Liver (tissue), 9 donors: Measurements from ENCODE around the gene ZSCAN30. TPM values are rescaled to one million over a fixed set of nuclear protein-coding genes. Genes with fewer than 3 reads are reported as not detected.

Experiments
- DNase-seq: peaks from one replicate; pipeline ENCODE4 v3.0.0-alpha.2; 2017; ENCODE audit warnings: low spot score
- H3K27ac ChIP-seq, 2 donors: one replicate each; pipeline ENCODE4 v1.7.0; 2013; ENCODE audit warnings: inconsistent platforms in 2 of 2, low read length in 2 of 2, control low read depth in 1 of 2, low read depth in 1 of 2, mild to moderate bottlenecking in 1 of 2
- H3K27me3 ChIP-seq, 4 donors: one replicate each; pipeline versions ENCODE4 v1.6.1 to v1.7.0; 2013; ENCODE audit warnings: low read length in 3 of 4, inconsistent platforms in 1 of 4, mild to moderate bottlenecking in 1 of 4, moderate library complexity in 1 of 4; ENCODE audit not compliant: control insufficient read depth in 4 of 4, insufficient read depth in 4 of 4
- H3K36me3 ChIP-seq, 4 donors: one replicate each; pipeline versions ENCODE4 v1.6.1 to v1.7.0; 2013; ENCODE audit warnings: low read length in 3 of 4, mild to moderate bottlenecking in 3 of 4, low read depth in 1 of 4, moderate library complexity in 1 of 4; ENCODE audit not compliant: control insufficient read depth in 4 of 4, insufficient read depth in 3 of 4
- H3K4me1 ChIP-seq, 4 donors: one replicate each; pipeline versions ENCODE4 v1.6.1 to v1.7.0; 2013; ENCODE audit warnings: low read length in 3 of 4, mild to moderate bottlenecking in 3 of 4, moderate library complexity in 1 of 4; ENCODE audit not compliant: control insufficient read depth in 4 of 4, insufficient read depth in 4 of 4
- H3K4me3 ChIP-seq, 3 donors: one replicate each; pipeline versions ENCODE4 v1.6.1 to v1.7.0; 2013; ENCODE audit warnings: low read length in 3 of 3, control low read depth in 1 of 3, low read depth in 1 of 3, mild to moderate bottlenecking in 1 of 3
- H3K9ac ChIP-seq, 2 donors: one replicate each; pipeline ENCODE4 v1.7.0; 2013; ENCODE audit warnings: low read length in 2 of 2, mild to moderate bottlenecking in 2 of 2, moderate library complexity in 2 of 2, control low read depth in 1 of 2, low read depth in 1 of 2
- H3K9me3 ChIP-seq, 4 donors: one replicate each; pipeline versions ENCODE4 v1.6.1 to v1.7.0; 2013; ENCODE audit warnings: low read length in 3 of 4; ENCODE audit not compliant: control insufficient read depth in 4 of 4
- CTCF ChIP-seq: fragments of 150-350 bp; IDR thresholded peaks from 2 replicates; pipeline ENCODE4 v1.5.1; 2017; ENCODE audit warnings: improper control_type of control experiment, low read depth, low read length; ENCODE audit not compliant: missing input control
- EGR1 ChIP-seq, 2 donors: IDR thresholded peaks; 2 replicates each; pipeline ENCODE4 v1.6.1; 2016 to 2018; ENCODE audit warnings: antibody characterized with exemption in 2 of 2, low read depth in 2 of 2
- FOXA1 ChIP-seq: IDR thresholded peaks from 2 replicates; pipeline ENCODE4 v1.6.1; 2016; ENCODE audit warnings: antibody characterized with exemption
- FOXA2 ChIP-seq: IDR thresholded peaks from 2 replicates; pipeline ENCODE4 v1.6.1; 2016; ENCODE audit warnings: antibody characterized with exemption
- GABPA ChIP-seq, 2 donors: IDR thresholded peaks in 1 of 2; conservative IDR thresholded peaks in 1 of 2; 2 replicates each; pipeline ENCODE4 v1.6.1; 2016; ENCODE audit warnings: antibody characterized with exemption in 2 of 2, mild to moderate bottlenecking in 1 of 2, moderate library complexity in 1 of 2
- HNF4A ChIP-seq, 2 donors: conservative IDR thresholded peaks; 2 replicates each; pipeline ENCODE4 v1.6.1; 2016; ENCODE audit warnings: antibody characterized with exemption in 2 of 2, mild to moderate bottlenecking in 2 of 2
- HNF4G ChIP-seq: IDR thresholded peaks from 2 replicates; pipeline ENCODE4 v1.6.1; 2016; ENCODE audit warnings: antibody characterized with exemption
- JUND ChIP-seq, 2 donors: IDR thresholded peaks; 2 replicates each; pipeline ENCODE4 v1.6.1; 2016; ENCODE audit warnings: antibody characterized with exemption in 2 of 2
- NR2F2 ChIP-seq: IDR thresholded peaks from 2 replicates; pipeline ENCODE4 v1.6.1; 2016; ENCODE audit warnings: antibody characterized with exemption
- RAD21 ChIP-seq, 2 donors: IDR thresholded peaks; 2 replicates each; pipeline ENCODE4 v1.6.1; 2016; ENCODE audit warnings: antibody characterized with exemption in 2 of 2, mild to moderate bottlenecking in 2 of 2
- RXRA ChIP-seq, 2 donors: IDR thresholded peaks; 2 replicates each; pipeline ENCODE4 v1.6.1; 2017 to 2018; ENCODE audit warnings: antibody characterized with exemption in 2 of 2, mild to moderate bottlenecking in 1 of 2
- SP1 ChIP-seq: IDR thresholded peaks from 2 replicates; pipeline ENCODE4 v1.6.1; 2018; ENCODE audit warnings: antibody characterized with exemption, mild to moderate bottlenecking
- TAF1 ChIP-seq: conservative IDR thresholded peaks from 2 replicates; pipeline ENCODE4 v1.6.1; 2016; ENCODE audit warnings: antibody characterized with exemption, mild to moderate bottlenecking
- YY1 ChIP-seq: IDR thresholded peaks from 2 replicates; pipeline ENCODE4 v1.6.1; 2016; ENCODE audit warnings: antibody characterized with exemption, mild to moderate bottlenecking
- ZBTB33 ChIP-seq: IDR thresholded peaks from 2 replicates; pipeline ENCODE4 v1.6.1; 2016; ENCODE audit warnings: antibody characterized with exemption
- WGBS: extraction: QIAGEN DNeasy Blood & Tissue Kit; methylation state at CpG from one replicate; pipeline ENCODE4 v1.1.7; 2013; 5-methylcytosine and 5-hydroxymethylcytosine counted together
- polyA plus RNA-seq, 2 donors: library from polyadenylated mRNA; stranded (reverse) in 1 of 2; unstranded in 1 of 2; fragments of 200-250 nt in 1 of 2; fragments of >200 nt in 1 of 2; fragmentation: Nextera tagmentation in 1 of 2; extraction: Ambion mirVana in 1 of 2; gene quantifications; one replicate each; pipeline versions ENCODE4 v1.2.1 to v1.2.3, GENCODE V29; 2013 to 2015
- total RNA-seq, 2 donors: library from RNA; depleted of rRNA; stranded (reverse); fragments of >200 nt; gene quantifications; one replicate each; pipeline ENCODE4 v1.2.3, GENCODE V29; 2014
- TF ChIP-seq, protein P1 (sequence below): IDR thresholded peaks from 2 replicates; pipeline ENCODE4 v1.6.1; 2016; ENCODE audit warnings: antibody characterized with exemption
- TF ChIP-seq, protein P2 (sequence below): IDR thresholded peaks from 2 replicates; pipeline ENCODE4 v1.6.1; 2016; ENCODE audit warnings: antibody characterized with exemption
- donor health status: healthy.
- donor health status: healthy.
- donor health status: healthy.
- donor health status: healthy.
- donor health status: healthy.

Gene ZSCAN30
- total and polyA plus RNA-seq, 4 donors, result 2.3 to 10.4 (median 5.6) TPM

DNA sequence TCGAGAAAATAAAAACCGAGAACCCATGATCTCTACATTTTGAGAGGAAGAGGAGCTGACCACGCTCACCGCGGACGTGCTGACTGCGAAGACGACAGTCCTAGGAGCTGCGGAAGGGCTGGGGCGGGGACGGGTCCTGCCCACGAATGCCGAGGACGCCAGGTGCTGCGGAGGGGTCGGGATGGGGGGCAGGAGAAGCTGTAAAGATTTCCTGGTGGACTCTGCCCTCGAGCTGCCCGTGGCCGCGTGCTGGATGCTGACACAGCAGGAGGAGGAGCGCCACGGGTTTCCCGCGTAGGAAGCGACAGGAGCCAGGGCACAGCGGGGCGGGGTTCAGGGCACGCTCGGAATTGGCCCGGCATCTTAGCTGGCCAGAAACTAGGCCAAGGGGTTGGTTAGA is 22.2 kb downstream of the ZSCAN30 start:
- H3K9me3 ChIP-seq, result peaks cover 0 to 20% (median 6%) of the 10 kb centered on the region in 4 donors
- peak; percentile 55 for DNase-seq
- H3K27me3 ChIP-seq, result no peaks in the 10 kb centered on the region
- H3K9ac ChIP-seq, result no peak overlapping the region
- H3K4me1 ChIP-seq, result no peaks in the 10 kb centered on the region
- WGBS, result 33% methylated on average over 30 of the region's 30 CpGs
- TF ChIP-seq, protein P1, sequence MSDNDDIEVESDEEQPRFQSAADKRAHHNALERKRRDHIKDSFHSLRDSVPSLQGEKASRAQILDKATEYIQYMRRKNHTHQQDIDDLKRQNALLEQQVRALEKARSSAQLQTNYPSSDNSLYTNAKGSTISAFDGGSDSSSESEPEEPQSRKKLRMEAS, result peak; percentile 37
- peak in 1 of 2 donors; percentile 8 for TF ChIP-seq RXRA (IDR thresholded peaks at IDR 0.05)
- TF ChIP-seq JUND (IDR thresholded peaks at IDR 0.05), result no peak
- TF ChIP-seq HNF4G, result no peak
- no peak overlapping the region for H3K27ac ChIP-seq
- H3K36me3 ChIP-seq, result peaks cover 0 to 11% (median 8%) of the 10 kb centered on the region in 4 donors
- H3K4me3 ChIP-seq, result peak overlapping the region in 1 of 3 donors; percentile 48

- Histone ChIP-seq H3K36me3 (peaks cover 0 to 17% (median 11%) of the 10 kb centered on the region in 4 donors), H3K27ac (peak overlapping the region; percentile 8 to 55), H3K9ac (no peak overlapping the region), H3K27me3 (no peaks in the 10 kb centered on the region), H3K4me1 (no peaks in the 10 kb centered on the region), H3K9me3 (peaks cover 0 to 20% (median 6%) of the 10 kb centered on the region in 4 donors), H3K4me3 (peak overlapping the region in 2 of 3 donors; percentile 18 to 48)
- WGBS, result 20% methylated on average over 48 of the region's 48 CpGs
- no peak for TF ChIP-seq YY1
- TF ChIP-seq FOXA1, result no peak
- TF ChIP-seq JUND (IDR thresholded peaks at IDR 0.05), result no peak
- no peak for TF ChIP-seq ZBTB33
- TF ChIP-seq GABPA (IDR thresholded peaks at IDR 0.05 in 1 of 2, conservative IDR thresholded peaks at IDR 0.05 in 1 of 2), result peak; percentile 36 to 48
- no peak for TF ChIP-seq HNF4A (conservative IDR thresholded peaks at IDR 0.05)
- no peak for TF ChIP-seq NR2F2
- TF ChIP-seq, protein P1, result no peak
- TF ChIP-seq SP1, result peak; percentile 18
- TF ChIP-seq HNF4G, result no peak
- no peak for TF ChIP-seq EGR1 (IDR thresholded peaks at IDR 0.05; ENCODE audit: low read depth in 2 of 2)
- peak in 1 of 2 donors; percentile 10 for TF ChIP-seq RAD21 (IDR thresholded peaks at IDR 0.05)
- peak; percentile 75 for DNase-seq
Observed at GRCh38 chr18:35267161-35267651, 22.8 kb downstream of the ZSCAN30 start.

- no peak overlapping the region for H3K4me3 ChIP-seq
- no peaks in the 10 kb centered on the region for H3K27me3 ChIP-seq
- no peaks in the 10 kb centered on the region for H3K4me1 ChIP-seq
- peaks cover 0 to 16% (median 5%) of the 10 kb centered on the region in 4 donors for H3K9me3 ChIP-seq
- no peak for DNase-seq
- H3K27ac ChIP-seq, result no peak overlapping the region
- H3K36me3 ChIP-seq, result peaks cover 0 to 23% (median 17%) of the 10 kb centered on the region in 4 donors
- WGBS, result 96% methylated on average over 2 of the region's 2 CpGs
- no peak overlapping the region for H3K9ac ChIP-seq
- no peak for TF ChIP-seq RXRA (IDR thresholded peaks at IDR 0.05)
- TF ChIP-seq JUND (IDR thresholded peaks at IDR 0.05), result no peak
- TF ChIP-seq, protein P2, sequence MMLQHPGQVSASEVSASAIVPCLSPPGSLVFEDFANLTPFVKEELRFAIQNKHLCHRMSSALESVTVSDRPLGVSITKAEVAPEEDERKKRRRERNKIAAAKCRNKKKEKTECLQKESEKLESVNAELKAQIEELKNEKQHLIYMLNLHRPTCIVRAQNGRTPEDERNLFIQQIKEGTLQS, result no peak
- TF ChIP-seq FOXA2, result no peak
- TF ChIP-seq FOXA1, result no peak
- TF ChIP-seq SP1, result no peak
- no peak for TF ChIP-seq ZBTB33
- no peak for TF ChIP-seq NR2F2
- no peak for TF ChIP-seq EGR1 (IDR thresholded peaks at IDR 0.05; ENCODE audit: low read depth in 2 of 2)
- TF ChIP-seq CTCF, result no peak
- TF ChIP-seq RAD21 (IDR thresholded peaks at IDR 0.05), result no peak
- TF ChIP-seq YY1, result no peak
- no peak for TF ChIP-seq TAF1
- no peak for TF ChIP-seq GABPA (IDR thresholded peaks at IDR 0.05 in 1 of 2, conservative IDR thresholded peaks at IDR 0.05 in 1 of 2)
- TF ChIP-seq, protein P1, result no peak
- no peak for TF ChIP-seq HNF4G
- no peak for TF ChIP-seq HNF4A (conservative IDR thresholded peaks at IDR 0.05)
Observed at GRCh38 chr18:35264409-35264808, 25.6 kb downstream of the ZSCAN30 start.
